ENCODE data around the gene ABHD10.

Gene ABHD10

GRCh38 chr3:111963424-111963823 lies 15.4 kb upstream of the ABHD10 start:
- FAIRE-seq (no peak), DNase-seq (ENCODE audit: insufficient read length, low spot score) (no peak)
- no peak for TF ChIP-seq CTCF (IDR thresholded peaks at IDR 0.05; ENCODE audit: insufficient read depth, missing control alignments)

GRCh38 chr3:111965484-111965883 lies 13.3 kb upstream of the ABHD10 start:
- TF ChIP-seq CTCF (IDR thresholded peaks at IDR 0.05; ENCODE audit: insufficient read depth, missing control alignments), result no peak
- FAIRE-seq, result no peak
- DNase-seq (ENCODE audit: insufficient read length, low spot score), result no peak

- TF ChIP-seq CTCF (IDR thresholded peaks at IDR 0.05; ENCODE audit: insufficient read depth, missing control alignments), result no peak
- no peak for FAIRE-seq
Measured at GRCh38 chr3:111967068-111967467, 11.8 kb upstream of the ABHD10 start.

GRCh38 chr3:111967651-111968274 lies 11.1 kb upstream of the ABHD10 start:
- peak; percentile 96 for FAIRE-seq
- DNase-seq (ENCODE audit: insufficient read length, low spot score), result no peak
- TF ChIP-seq CTCF (IDR thresholded peaks at IDR 0.05; ENCODE audit: insufficient read depth, missing control alignments), result peak; percentile 91

More at GRCh38 chr3:111967068-111967467, 11.8 kb upstream of the ABHD10 start:
- no peak for DNase-seq (ENCODE audit: insufficient read length, low spot score)

GRCh38 chr3:111968319-111969054 lies 10.3 kb upstream of the ABHD10 start:
- DNase-seq (ENCODE audit: insufficient read length, low spot score) (no peak), FAIRE-seq (no peak)
- TF ChIP-seq CTCF (IDR thresholded peaks at IDR 0.05; ENCODE audit: insufficient read depth, missing control alignments), result no peak

GRCh38 chr3:111970376-111970775 lies 8.4 kb upstream of the ABHD10 start:
- no peak for DNase-seq (ENCODE audit: insufficient read length, low spot score)
- TF ChIP-seq CTCF (IDR thresholded peaks at IDR 0.05; ENCODE audit: insufficient read depth, missing control alignments), result no peak
- no peak for FAIRE-seq

GRCh38 chr3:111971533-111972130 lies 7.2 kb upstream of the ABHD10 start:
- no peak for FAIRE-seq
- DNase-seq (ENCODE audit: insufficient read length, low spot score), result no peak

More at GRCh38 chr3:111971533-111972130, 7.2 kb upstream of the ABHD10 start:
- TF ChIP-seq CTCF (IDR thresholded peaks at IDR 0.05; ENCODE audit: insufficient read depth, missing control alignments), result no peak
